Stimulated activated CD8-positive, alpha-beta memory T cell treated with anti-CD3 and anti-CD28 coated beads, Interleukin-15, amount 100 ng/mL, for 1 hour (primary cell): Measurements from ENCODE around the gene MPDZ.

Experiments used
- DNase-seq: peaks from one replicate; pipeline ENCODE4 v3.0.0-alpha.2; 2020; ENCODE audit warnings: low read depth

Gene MPDZ

DNA sequence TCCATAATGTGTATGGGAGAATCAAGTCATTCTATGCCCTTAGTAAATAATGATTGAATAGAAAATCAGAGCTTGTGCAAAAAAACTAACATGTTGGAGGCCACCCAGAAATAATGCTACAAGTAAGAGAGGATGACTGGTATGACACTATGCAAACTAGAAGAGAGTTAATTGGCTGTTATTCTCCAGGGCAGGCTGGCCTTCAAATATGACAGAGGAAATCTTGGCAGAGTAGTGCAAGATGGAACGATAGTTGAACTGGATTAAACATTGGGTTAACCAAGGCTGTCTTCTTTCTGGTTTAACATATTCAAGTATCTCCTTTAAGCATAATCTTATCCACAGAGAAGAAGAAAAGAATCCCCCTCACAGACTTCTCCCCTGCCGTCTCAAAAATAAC is 196.1 kb downstream of the MPDZ start:
- DNase-seq = no peak

DNA sequence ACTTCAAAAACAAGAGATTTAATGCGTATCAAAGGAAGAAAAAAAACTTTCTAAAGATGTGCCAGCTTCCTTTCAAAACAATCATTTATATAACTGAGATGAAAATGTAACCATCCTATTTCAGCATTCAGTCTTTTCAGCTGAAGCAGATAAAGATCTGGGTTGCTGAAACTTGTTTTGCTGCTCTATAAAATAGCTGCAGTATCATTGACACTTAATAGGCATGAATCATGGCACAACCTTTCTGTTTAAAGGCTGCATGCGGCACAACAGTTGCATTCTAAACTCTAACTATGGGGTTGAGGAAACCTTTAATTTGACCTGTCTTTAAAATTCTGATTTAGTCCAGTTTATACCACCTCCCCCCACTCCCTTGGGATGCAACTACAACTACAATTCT is 196.7 kb downstream of the MPDZ start:
- no peak for DNase-seq

DNA sequence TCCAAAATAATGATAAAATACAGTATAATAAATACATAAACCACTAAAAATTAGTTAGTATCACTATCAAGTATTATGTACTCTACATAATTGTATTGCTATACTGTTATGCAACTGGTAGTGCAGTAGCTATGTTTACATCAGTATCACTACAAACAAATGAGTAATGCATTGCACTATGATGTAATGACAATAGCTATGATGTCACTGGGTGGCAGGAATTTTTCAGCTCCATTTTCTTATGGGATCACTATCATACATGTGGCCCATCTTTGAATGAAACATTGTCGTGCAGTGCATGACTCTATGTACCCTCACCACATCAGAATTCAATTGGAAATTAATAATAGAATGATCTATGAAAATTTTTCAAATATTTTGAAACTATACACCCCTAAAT is 201.3 kb downstream of the MPDZ start:
- no peak for DNase-seq

DNA sequence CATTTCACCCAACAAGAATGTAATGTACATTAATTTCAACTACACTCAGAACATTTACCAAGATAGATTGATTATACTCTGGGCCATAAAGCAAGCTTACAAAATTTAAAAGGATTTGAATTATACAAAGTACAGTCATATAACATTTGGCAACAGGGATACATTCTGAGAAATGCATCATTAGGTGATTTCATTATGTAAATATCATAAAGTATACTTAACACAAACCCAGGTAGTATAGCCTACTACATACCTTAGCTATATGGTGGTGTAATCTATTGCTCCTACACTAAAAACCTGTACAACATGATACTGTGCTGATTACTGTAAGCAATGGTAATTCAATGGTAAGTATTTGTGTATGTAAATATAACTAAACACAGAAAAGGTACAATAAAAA is 202.9 kb downstream of the MPDZ start:
- no peak for DNase-seq

DNA sequence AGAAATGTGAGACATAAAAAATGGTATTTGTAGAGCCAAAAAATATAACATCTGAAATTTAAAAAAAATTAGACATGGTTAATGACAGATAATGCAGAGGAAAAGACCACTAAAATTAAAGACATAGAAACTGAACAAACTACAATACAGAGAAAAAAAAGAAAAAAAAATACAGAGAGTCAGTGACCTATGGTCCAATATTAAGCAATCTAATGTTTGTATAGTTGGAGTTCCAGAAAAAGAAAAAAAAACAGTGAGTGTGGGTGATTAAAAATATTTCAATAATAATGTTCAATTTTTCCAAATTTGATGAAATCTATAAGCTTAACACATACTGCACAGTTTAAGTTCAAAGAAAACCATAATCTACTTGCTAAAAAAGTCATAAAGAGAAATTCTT is 207.6 kb downstream of the MPDZ start:
- DNase-seq = no peak

DNA sequence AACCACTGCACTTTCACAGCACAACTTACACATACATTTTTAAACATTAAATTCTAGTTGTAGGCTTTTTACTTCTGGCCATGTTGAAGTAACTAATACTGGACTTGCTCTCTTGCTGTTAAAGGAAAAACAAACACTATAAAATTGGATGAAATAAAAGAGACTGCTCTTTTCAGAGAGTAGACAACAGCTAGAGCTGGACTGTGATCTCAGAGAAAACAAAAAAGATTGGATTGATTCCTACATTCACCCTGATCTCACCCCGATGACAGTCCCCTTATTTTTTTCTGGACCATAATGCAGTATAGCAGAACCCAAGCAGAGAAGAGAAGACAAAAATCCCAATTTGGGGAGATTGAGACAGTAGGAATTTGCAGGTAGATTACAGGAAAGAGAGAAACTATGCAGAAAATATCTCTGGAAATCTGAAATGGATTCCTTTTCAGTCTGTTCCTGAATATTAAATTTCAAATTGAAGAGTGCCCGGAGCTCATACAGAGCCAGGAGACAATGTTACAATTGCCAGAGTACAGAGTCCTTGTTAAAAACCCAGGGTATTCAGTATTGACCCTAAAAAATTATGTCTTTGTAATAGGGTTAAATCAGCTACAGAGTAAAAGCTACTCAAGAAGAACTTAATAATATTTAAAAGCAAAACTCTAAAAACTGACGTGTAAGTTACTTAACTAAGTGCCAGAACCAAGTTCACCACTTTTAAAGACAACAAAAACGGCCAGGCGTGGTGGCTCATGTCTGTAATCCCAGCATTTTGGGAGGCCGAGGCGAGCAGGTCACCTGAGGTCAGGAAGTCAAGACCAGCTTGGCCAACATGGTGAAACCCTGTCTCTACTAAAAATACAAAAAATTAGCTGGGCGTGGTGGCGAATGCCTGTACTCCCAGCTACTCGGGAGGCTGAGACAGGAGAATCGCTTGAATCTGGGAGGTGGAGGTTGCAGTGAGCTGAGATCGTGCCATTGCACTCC is 208.6 kb downstream of the MPDZ start:
- no peak for DNase-seq

DNA sequence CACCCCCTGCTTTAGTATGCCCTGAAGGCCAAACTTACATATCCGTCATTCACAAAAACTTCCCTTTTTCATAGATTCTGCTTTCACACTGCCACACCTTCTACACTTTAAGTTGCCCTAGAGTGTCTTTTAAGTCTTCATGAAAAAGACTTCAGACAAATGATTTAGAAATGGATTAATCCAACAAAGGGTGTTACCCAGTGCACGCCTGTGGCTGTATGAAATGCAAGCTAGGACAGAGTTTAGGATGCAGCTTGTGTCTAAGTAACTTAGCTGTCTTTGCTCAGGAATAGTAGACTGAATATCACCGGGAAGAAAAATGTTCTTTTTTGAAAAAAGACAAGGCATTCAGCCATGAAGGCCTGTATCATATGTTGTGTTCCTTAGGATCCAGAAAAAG is 210.0 kb downstream of the MPDZ start:
- DNase-seq = no peak

DNA sequence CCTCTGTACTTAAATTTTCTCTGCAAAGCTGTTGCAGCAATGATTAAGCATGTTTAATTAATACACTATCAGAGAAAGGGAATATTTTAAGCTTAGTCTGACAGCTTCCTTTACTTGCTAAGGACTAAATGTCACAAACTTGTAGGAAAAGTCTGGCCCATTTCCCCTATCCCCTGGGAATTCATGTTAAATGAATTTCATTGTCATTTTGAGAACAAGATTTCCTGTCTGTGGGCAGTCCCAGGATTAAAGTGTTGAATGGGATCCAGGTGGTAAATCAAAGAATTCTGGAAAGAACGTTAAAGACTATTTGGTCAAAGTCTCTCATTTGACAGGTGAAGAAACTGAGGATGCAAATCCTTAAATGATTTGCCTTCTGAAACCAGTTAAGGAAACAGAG is 214.8 kb downstream of the MPDZ start:
- DNase-seq = no peak

DNA sequence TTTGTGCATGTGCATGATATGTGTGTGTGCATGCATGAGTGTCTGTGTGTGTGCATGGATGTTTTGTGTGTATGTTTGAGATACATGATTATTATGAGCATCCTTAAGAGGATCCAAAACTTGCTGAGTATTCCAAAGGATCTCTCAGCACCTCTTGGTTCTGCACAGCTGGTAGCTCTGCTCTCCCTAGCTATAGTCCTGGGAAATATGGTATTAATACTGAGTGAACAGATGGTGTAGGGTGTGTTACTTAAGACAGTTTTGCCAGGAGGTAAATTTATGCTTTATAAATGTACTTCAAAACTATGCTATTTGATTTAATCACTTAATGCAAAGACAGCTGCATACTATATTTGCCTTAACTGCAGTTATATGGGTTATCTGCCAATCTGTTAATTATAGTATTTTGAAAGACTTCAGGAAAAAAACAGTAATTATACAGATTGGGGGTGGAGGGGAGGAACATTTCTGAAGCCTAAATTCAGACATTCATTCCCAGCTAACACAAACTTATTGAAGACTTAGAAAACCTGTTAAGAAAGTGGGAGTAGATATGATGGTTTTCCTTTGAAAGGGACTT is 215.5 kb downstream of the MPDZ start:
- DNase-seq = no peak

DNA sequence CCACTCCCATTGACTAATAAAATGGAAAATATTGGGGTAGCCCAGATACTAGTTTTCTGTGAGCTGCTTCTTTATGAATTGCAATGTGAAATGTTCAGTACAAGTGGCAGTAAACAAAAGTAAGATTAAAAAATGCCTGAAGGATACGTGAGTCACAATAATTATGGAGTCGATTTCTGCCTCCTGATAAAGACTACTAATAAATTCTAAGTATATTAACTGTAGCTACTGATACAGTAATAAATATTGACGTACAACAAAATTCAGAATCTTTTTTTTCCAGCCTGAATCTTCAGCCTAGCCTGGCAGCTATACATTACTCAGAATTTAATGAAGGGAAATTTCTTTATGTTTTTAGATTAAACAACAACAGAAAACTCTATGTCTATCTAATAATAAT is 218.1 kb downstream of the MPDZ start:
- DNase-seq = no peak
